NCI-H2227 (cell line): ENCODE results near the gene ZNF189.
"Not testable (repeated sequence)": the region's sequence is repeated elsewhere in the genome, so short reads cannot be mapped to it uniquely, and the experiment has no call there.

ENCODE experiments used
- DNase-seq: peaks from one replicate; lab custom pipeline; 2025; ENCODE audit not compliant: unreplicated experiment; lab: John Stamatoyannopoulos, UW

ZNF189 gene

GRCh38 chr9:101376111-101376848 lies 22.4 kb upstream of the ZNF189 start:
- no peak for DNase-seq

- DNase-seq = no peak
Measured at GRCh38 chr9:101380295-101380694, 18.4 kb upstream of the ZNF189 start.

GRCh38 chr9:101381118-101381517 lies 17.5 kb upstream of the ZNF189 start:
- no peak for DNase-seq

- no peak for DNase-seq
Measured at GRCh38 chr9:101381833-101382342, 16.8 kb upstream of the ZNF189 start.

- DNase-seq = no peak
Measured at GRCh38 chr9:101383361-101383760, 15.3 kb upstream of the ZNF189 start.

GRCh38 chr9:101384873-101385536 lies 13.6 kb upstream of the ZNF189 start, which contains the start of gene BAAT:
Gene BAAT (minus strand): TSS chr9:101385006. CDS start chr9:101371404, 13,602 bp downstream.
- DNase-seq = not testable (repeated sequence)

GRCh38 chr9:101387871-101388506 lies 10.7 kb upstream of the ZNF189 start:
- peak; percentile 23 for DNase-seq

- peak; percentile 4 for DNase-seq
Measured at GRCh38 chr9:101388507-101388993, 10.1 kb upstream of the ZNF189 start.

- no peak for DNase-seq
Measured at GRCh38 chr9:101393135-101393534, 5.5 kb upstream of the ZNF189 start.

GRCh38 chr9:101394687-101395086 lies 4.0 kb upstream of the ZNF189 start:
- no peak for DNase-seq

GRCh38 chr9:101397746-101398067 lies 944 bp upstream of the ZNF189 start:
- DNase-seq = no peak

- no peak for DNase-seq
Measured at GRCh38 chr9:101398930-101399642, 435 bp downstream of the ZNF189 start.

- no peak for DNase-seq
Measured at GRCh38 chr9:101399643-101399970, 956 bp downstream of the ZNF189 start.

GRCh38 chr9:101400120-101400519 lies 1.5 kb downstream of the ZNF189 start:
- no peak for DNase-seq

GRCh38 chr9:101403516-101404285 lies 5.0 kb downstream of the ZNF189 start:
- no peak for DNase-seq

GRCh38 chr9:101408374-101409078 lies 9.9 kb downstream of the ZNF189 start:
- DNase-seq = no peak

GRCh38 chr9:101409079-101409477 lies 10.4 kb downstream of the ZNF189 start:
- no peak for DNase-seq

GRCh38 chr9:101414839-101415238 lies 16.2 kb downstream of the ZNF189 start:
- DNase-seq = no peak

- no peak for DNase-seq
Measured at GRCh38 chr9:101415578-101415977, 16.9 kb downstream of the ZNF189 start.

- DNase-seq = no peak
Measured at GRCh38 chr9:101417389-101417788, 18.7 kb downstream of the ZNF189 start.
